Activated CD4-positive, alpha-beta T cell treated with anti-CD3 and anti-CD28 coated beads, Interleukin-2, amount 10 ng/mL, durations not matched to agents 24 days and 14 days (primary cell): Measurements from ENCODE around the gene KLHL14. TPM values are rescaled to one million over a fixed set of nuclear protein-coding genes. Genes with fewer than 3 reads are reported as not detected.
"Not testable (repeated sequence)": the region's sequence is repeated elsewhere in the genome, so short reads cannot be mapped to it uniquely, and the experiment has no call there.

ENCODE experiments used
- DNase-seq: peaks from one replicate; pipeline ENCODE4 v3.0.0; 2022
- H3K27ac Mint-ChIP-seq: one replicate; pipeline ENCODE4 v1.8.0; 2022; ENCODE audit warnings: mild to moderate bottlenecking, mixed read lengths
- H3K27me3 Mint-ChIP-seq: one replicate; pipeline ENCODE4 v1.8.0; 2022; ENCODE audit warnings: mixed read lengths
- H3K36me3 Mint-ChIP-seq: one replicate; pipeline ENCODE4 v1.8.0; 2022; ENCODE audit warnings: low read depth, mild to moderate bottlenecking, mixed read lengths
- H3K4me1 Mint-ChIP-seq: one replicate; pipeline ENCODE4 v1.8.0; 2021; ENCODE audit warnings: mixed read lengths
- H3K4me3 Mint-ChIP-seq: one replicate; pipeline ENCODE4 v1.8.0; 2022; ENCODE audit warnings: mild to moderate bottlenecking, moderate library complexity, mixed read lengths
- H3K9me3 Mint-ChIP-seq: one replicate; pipeline ENCODE4 v1.8.0; 2021; ENCODE audit warnings: mixed read lengths
- intact Hi-C: fragments of 100-400 bp; cut with micrococcal nuclease; formaldehyde crosslinking; loops from one replicate; pipeline ENCODE4 v1.15.1; 2023
- total RNA-seq: library from RNA; stranded (reverse); gene quantifications from 2 replicates; pipeline ENCODE4 v1.2.3, GENCODE V29; 2022

KLHL14 gene
- total RNA-seq, 1 donor from 2014 or later = not detected

- H3K9me3 Mint-ChIP-seq = no peaks in the 10 kb centered on the region
Observed at GRCh38 chr18:32674491-32674890, 98.3 kb downstream of the KLHL14 start.

DNA sequence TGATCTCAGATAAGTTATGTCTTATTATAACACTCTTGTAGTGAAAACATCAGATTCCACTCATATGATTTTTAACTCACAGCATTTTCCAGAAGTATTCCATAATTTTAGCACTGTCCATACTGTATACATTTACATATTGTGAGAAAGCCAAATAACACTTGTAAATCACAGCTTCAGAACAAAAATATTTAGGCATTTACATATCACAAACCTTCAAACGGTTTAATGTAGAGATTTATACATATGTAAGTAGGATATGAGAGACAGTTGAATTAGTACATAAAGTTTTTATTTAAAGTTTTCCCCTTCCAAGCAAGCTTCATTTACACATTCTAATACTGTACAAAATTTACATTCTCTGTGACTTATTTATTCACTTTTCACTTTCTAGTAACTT lies 100.4 kb downstream of the KLHL14 start:
- Mint-ChIP-seq H3K36me3 (no peaks in the 10 kb centered on the region), H3K4me3 (no peak overlapping the region), H3K27ac (no peak overlapping the region), H3K27me3 (no peaks in the 10 kb centered on the region), H3K9me3 (no peaks in the 10 kb centered on the region), H3K4me1 (no peaks in the 10 kb centered on the region)
- no peak for DNase-seq
- intact Hi-C loops = no loop called here

More at GRCh38 chr18:32674491-32674890, 98.3 kb downstream of the KLHL14 start:
- H3K27me3 Mint-ChIP-seq = no peaks in the 10 kb centered on the region
- H3K4me3 Mint-ChIP-seq = no peak overlapping the region
- intact Hi-C loops = no loop called here
- no peaks in the 10 kb centered on the region for H3K4me1 Mint-ChIP-seq
- DNase-seq = no peak
- no peaks in the 10 kb centered on the region for H3K36me3 Mint-ChIP-seq
- no peak overlapping the region for H3K27ac Mint-ChIP-seq

GRCh38 chr18:32670727-32671126 lies 102.1 kb downstream of the KLHL14 start:
- Mint-ChIP-seq H3K4me1 (no peaks in the 10 kb centered on the region), H3K36me3 (no peaks in the 10 kb centered on the region), H3K4me3 (no peak overlapping the region), H3K9me3 (no peaks in the 10 kb centered on the region), H3K27ac (no peak overlapping the region), H3K27me3 (no peaks in the 10 kb centered on the region)
- no peak for DNase-seq
- intact Hi-C loops = no loop called here

GRCh38 chr18:32669549-32670165 lies 103.2 kb downstream of the KLHL14 start:
- no peaks in the 10 kb centered on the region for H3K27me3 Mint-ChIP-seq
- H3K9me3 Mint-ChIP-seq = no peaks in the 10 kb centered on the region
- DNase-seq = no peak
- no peaks in the 10 kb centered on the region for H3K36me3 Mint-ChIP-seq
- no peak overlapping the region for H3K27ac Mint-ChIP-seq
- no peak overlapping the region for H3K4me3 Mint-ChIP-seq
- H3K4me1 Mint-ChIP-seq = no peaks in the 10 kb centered on the region
- intact Hi-C loops = no loop called here

- Mint-ChIP-seq H3K4me3 (no peak overlapping the region), H3K36me3 (no peaks in the 10 kb centered on the region), H3K9me3 (no peaks in the 10 kb centered on the region)
Observed at GRCh38 chr18:32668956-32669355, 103.9 kb downstream of the KLHL14 start.

GRCh38 chr18:32661486-32662299 lies 111.1 kb downstream of the KLHL14 start:
- intact Hi-C loops = no loop called here
- H3K36me3 Mint-ChIP-seq = no peaks in the 10 kb centered on the region
- no peaks in the 10 kb centered on the region for H3K9me3 Mint-ChIP-seq
- H3K27ac Mint-ChIP-seq = no peak overlapping the region
- DNase-seq = no peak
- no peaks in the 10 kb centered on the region for H3K27me3 Mint-ChIP-seq
- H3K4me3 Mint-ChIP-seq = no peak overlapping the region
- no peaks in the 10 kb centered on the region for H3K4me1 Mint-ChIP-seq

More at GRCh38 chr18:32668956-32669355, 103.9 kb downstream of the KLHL14 start:
- no peaks in the 10 kb centered on the region for H3K4me1 Mint-ChIP-seq
- H3K27ac Mint-ChIP-seq = no peak overlapping the region
- intact Hi-C loops = no loop called here
- H3K27me3 Mint-ChIP-seq = no peaks in the 10 kb centered on the region
- no peak for DNase-seq

DNA sequence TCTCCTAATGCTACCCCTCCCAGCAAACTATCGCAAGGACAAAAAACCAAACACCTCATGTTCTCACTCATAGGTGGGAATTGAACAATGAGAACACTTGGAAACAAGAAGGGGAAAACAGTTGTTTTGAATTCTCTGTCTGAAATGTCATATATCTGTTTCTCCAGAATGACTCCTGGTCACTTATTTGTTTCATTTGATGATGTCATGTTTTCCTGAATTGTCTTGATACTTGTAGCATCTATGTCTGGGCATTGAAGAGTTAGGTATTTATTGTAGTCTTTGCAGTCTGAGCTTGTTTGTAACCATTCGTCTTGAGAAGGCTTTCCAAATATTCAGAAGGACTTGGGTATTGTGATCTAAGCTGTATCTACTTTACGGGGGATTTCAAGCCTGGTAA lies 118.3 kb downstream of the KLHL14 start:
- H3K36me3 Mint-ChIP-seq, H3K9me3 Mint-ChIP-seq, H3K27ac Mint-ChIP-seq, intact Hi-C loops, H3K4me1 Mint-ChIP-seq, H3K4me3 Mint-ChIP-seq, H3K27me3 Mint-ChIP-seq, DNase-seq: not testable (repeated sequence)

DNA sequence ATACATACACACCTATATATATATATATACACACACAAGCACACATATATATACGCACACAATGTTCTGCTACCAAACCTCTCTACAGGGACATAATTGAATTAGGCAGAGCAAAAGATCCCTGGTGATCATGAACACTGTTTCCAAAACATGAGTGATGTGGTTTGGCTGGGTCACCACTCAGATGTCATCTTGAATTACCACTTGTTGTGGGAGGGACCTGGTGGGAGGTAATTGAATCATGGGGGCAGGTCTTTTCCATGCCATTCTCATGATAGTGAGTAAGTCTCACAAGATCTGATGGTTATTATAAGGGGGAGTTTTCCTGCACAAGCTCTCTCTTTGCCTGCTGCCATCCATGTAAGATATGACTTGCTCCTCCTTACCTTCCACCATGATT lies 135.2 kb downstream of the KLHL14 start:
- H3K9me3 Mint-ChIP-seq, intact Hi-C loops, H3K4me3 Mint-ChIP-seq, H3K27me3 Mint-ChIP-seq, H3K36me3 Mint-ChIP-seq, H3K4me1 Mint-ChIP-seq, H3K27ac Mint-ChIP-seq: not testable (repeated sequence)
- DNase-seq = peak; percentile 21

DNA sequence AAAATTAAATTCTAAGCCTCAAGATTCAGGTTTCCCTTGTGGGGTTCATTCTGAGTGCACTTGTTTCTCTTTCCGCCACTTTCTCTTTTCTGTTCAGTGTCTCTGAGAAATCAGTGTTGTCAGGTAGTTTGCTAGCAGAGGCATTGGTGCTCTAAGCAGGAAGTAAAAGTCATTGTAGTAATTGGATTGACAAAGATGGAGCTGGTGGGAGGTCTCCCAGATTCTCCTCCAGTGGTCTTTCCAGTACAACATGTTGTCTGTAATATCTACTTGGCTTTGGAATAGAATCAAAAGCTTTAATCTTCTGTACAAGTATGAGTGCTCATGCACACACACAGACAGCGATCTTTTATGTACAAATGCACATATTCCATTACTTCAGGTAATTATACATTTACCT lies 135.6 kb downstream of the KLHL14 start:
- Mint-ChIP-seq H3K4me3 (no peak overlapping the region), H3K36me3 (no peaks in the 10 kb centered on the region), H3K27me3 (no peaks in the 10 kb centered on the region), H3K27ac (no peak overlapping the region), H3K4me1 (no peaks in the 10 kb centered on the region), H3K9me3 (no peaks in the 10 kb centered on the region)
- DNase-seq = no peak
- intact Hi-C loops = no loop called here

- no peak overlapping the region for H3K4me3 Mint-ChIP-seq
- no peak overlapping the region for H3K27ac Mint-ChIP-seq
- H3K4me1 Mint-ChIP-seq = no peaks in the 10 kb centered on the region
- no peaks in the 10 kb centered on the region for H3K9me3 Mint-ChIP-seq
- intact Hi-C loops = no loop called here
- peak; percentile 16 for DNase-seq
- H3K27me3 Mint-ChIP-seq = no peaks in the 10 kb centered on the region
- no peaks in the 10 kb centered on the region for H3K36me3 Mint-ChIP-seq
Observed at GRCh38 chr18:32634876-32635431, 137.9 kb downstream of the KLHL14 start.

DNA sequence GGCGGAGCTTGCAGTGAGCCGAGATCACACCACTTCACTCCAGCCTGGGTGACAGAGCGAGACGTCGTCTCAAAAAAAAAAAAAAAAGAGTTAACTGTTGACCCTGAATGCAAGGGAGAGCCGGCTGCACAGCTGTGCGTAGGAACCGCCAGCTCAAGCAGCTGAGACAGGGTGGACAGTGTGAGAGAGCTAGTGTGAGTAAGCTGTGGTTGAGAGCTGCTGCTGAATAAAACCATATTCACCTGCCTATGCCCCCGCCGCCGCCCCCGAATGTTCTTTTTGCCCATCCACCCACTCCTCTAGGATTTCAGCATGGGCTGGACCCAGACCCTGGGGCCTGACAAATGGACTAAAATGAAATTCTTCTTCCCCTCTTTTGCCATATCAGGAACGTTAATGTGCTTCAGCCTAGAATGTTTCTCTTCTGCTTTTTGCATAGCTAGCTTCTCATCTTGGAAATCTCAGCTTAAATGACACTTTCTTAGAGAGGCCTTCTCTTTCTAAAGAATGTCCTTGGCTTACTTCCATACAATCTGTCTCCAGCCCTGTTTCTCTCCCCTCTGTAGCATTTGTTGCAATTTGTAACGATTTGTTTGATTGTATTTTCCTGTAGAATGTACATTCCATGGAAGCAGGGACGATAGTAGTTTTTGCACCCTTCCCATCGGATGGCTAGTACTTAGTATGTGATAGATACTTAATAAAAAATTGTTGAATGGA lies 142.7 kb downstream of the KLHL14 start:
- Mint-ChIP-seq H3K27me3 (no peaks in the 10 kb centered on the region), H3K9me3 (no peaks in the 10 kb centered on the region), H3K27ac (no peak overlapping the region), H3K36me3 (no peaks in the 10 kb centered on the region), H3K4me3 (no peak overlapping the region), H3K4me1 (no peaks in the 10 kb centered on the region)
- intact Hi-C loops = no loop called here
- no peak for DNase-seq

DNA sequence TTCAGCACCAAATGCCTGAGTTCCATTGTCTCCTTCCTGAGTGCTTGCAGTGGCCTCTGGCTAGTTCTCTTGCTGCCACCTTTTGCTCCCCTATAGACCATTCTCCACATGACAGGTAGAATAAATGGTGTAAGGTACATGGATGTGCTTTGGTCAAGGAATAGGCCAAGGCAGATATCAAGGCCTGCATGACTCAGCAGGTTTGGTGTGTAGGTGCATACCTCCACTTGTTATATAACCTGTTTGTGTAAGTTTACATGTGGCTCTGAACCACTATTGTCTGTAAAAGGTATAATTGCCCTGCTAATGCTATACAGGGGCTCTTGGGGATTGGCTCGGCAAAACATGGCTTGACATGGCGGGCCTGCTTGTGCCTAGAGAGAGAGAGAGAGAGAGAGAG lies 143.5 kb downstream of the KLHL14 start:
- H3K9me3 Mint-ChIP-seq = no peaks in the 10 kb centered on the region
- no peak for DNase-seq
- no peaks in the 10 kb centered on the region for H3K4me1 Mint-ChIP-seq
- H3K36me3 Mint-ChIP-seq = no peaks in the 10 kb centered on the region
- intact Hi-C loops = no loop called here
- H3K27ac Mint-ChIP-seq = no peak overlapping the region
- no peaks in the 10 kb centered on the region for H3K27me3 Mint-ChIP-seq
- H3K4me3 Mint-ChIP-seq = no peak overlapping the region

- intact Hi-C loops = no loop called here
- H3K4me1 Mint-ChIP-seq = no peaks in the 10 kb centered on the region
- H3K27ac Mint-ChIP-seq = no peak overlapping the region
Observed at GRCh38 chr18:32624182-32624723, 148.6 kb downstream of the KLHL14 start.

DNA sequence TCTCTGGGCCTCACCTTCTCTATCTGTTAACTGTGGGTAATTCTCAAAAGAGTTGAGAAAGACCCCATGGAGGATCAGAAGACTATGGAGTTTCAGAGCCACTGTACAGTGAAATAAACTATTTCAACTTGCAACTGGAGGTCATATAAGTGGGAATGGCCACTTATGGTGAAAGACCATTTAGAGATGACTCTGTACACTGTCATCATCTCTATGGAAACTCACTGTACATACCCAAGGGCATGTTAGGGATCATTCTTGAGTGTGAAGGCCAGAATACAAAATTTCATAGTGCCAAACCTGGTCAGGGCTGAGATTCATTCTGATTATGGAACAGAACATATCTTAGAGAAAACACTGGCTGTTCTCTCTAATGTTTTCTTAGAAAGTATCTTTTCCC lies 149.3 kb downstream of the KLHL14 start:
- H3K27ac Mint-ChIP-seq = no peak overlapping the region
- no peak for DNase-seq
- H3K27me3 Mint-ChIP-seq = no peaks in the 10 kb centered on the region
- H3K36me3 Mint-ChIP-seq = no peaks in the 10 kb centered on the region
- H3K9me3 Mint-ChIP-seq = no peaks in the 10 kb centered on the region
- no peaks in the 10 kb centered on the region for H3K4me1 Mint-ChIP-seq
- no peak overlapping the region for H3K4me3 Mint-ChIP-seq
- intact Hi-C loops = no loop called here

More at GRCh38 chr18:32624182-32624723, 148.6 kb downstream of the KLHL14 start:
- Mint-ChIP-seq H3K36me3 (no peaks in the 10 kb centered on the region), H3K4me3 (no peak overlapping the region), H3K27me3 (no peaks in the 10 kb centered on the region), H3K9me3 (no peaks in the 10 kb centered on the region)
- peak; percentile 16 for DNase-seq
